H9 (cell line): Measurements from ENCODE around the gene TMEM9. TPM values are rescaled to one million over a fixed set of nuclear protein-coding genes. Genes with fewer than 3 reads are reported as not detected.

Experiments used
- DNase-seq: peaks from one replicate; pipeline ENCODE4 v3.0.0-alpha.2; 2017
- H2AFZ ChIP-seq: one replicate; pipeline ENCODE4 v1.6.1; 2013; ENCODE audit warnings: mild to moderate bottlenecking, low read length, control low read depth, moderate library complexity
- H2AK5ac ChIP-seq: 2 replicates; pipeline ENCODE4 v1.6.1; 2013; ENCODE audit warnings: low read length, control low read depth, mixed read lengths; ENCODE audit not compliant: insufficient read length
- H2BK120ac ChIP-seq: one replicate; pipeline ENCODE4 v1.6.1; 2013; ENCODE audit warnings: low read depth, mild to moderate bottlenecking, low read length, control low read depth, inconsistent platforms; ENCODE audit not compliant: poor library complexity, severe bottlenecking
- H2BK12ac ChIP-seq: 2 replicates; pipeline ENCODE4 v1.6.1; 2013; ENCODE audit warnings: low read length, control low read depth, mixed read lengths, low read depth; ENCODE audit not compliant: insufficient read length
- H2BK15ac ChIP-seq: 2 replicates; pipeline ENCODE4 v1.6.1; 2013; ENCODE audit warnings: low read depth, low read length, control low read depth
- H2BK20ac ChIP-seq: one replicate; pipeline ENCODE4 v1.6.1; 2013; ENCODE audit warnings: low read depth, mild to moderate bottlenecking, low read length, control low read depth, inconsistent platforms; ENCODE audit not compliant: poor library complexity, severe bottlenecking
- H2BK5ac ChIP-seq: 2 replicates; pipeline ENCODE4 v1.6.1; 2013; ENCODE audit warnings: low read length, control low read depth, mixed read lengths; ENCODE audit not compliant: insufficient read length
- H3K14ac ChIP-seq: 2 replicates; pipeline ENCODE4 v1.6.1; 2013; ENCODE audit warnings: low read length, control low read depth; ENCODE audit not compliant: insufficient read depth
- H3K18ac ChIP-seq: 2 replicates; pipeline ENCODE4 v1.6.1; 2013; ENCODE audit warnings: low read depth, mild to moderate bottlenecking, mixed read lengths, low read length, control low read depth; ENCODE audit not compliant: insufficient read length
- H3K23ac ChIP-seq: 2 replicates; pipeline ENCODE4 v1.6.1; 2013; ENCODE audit warnings: low read length, control low read depth, mixed read lengths, low read depth; ENCODE audit not compliant: insufficient read length
- H3K23me2 ChIP-seq: 2 replicates; pipeline ENCODE4 v1.6.1; 2013; ENCODE audit warnings: low read depth, mild to moderate bottlenecking, mixed read lengths, low read length, control low read depth; ENCODE audit not compliant: insufficient read length, poor library complexity, severe bottlenecking
- H3K27ac ChIP-seq: 2 replicates; pipeline ENCODE4 v1.5.1; 2013; ENCODE audit warnings: low read length, control low read depth, mixed read lengths, low read depth; ENCODE audit not compliant: insufficient read length
- H3K27me3 ChIP-seq: 2 replicates; pipeline ENCODE4 v1.6.1; 2013; ENCODE audit warnings: low read length, control low read depth, inconsistent platforms; ENCODE audit not compliant: insufficient read depth
- H3K4ac ChIP-seq: 2 replicates; pipeline ENCODE4 v1.6.1; 2013; ENCODE audit warnings: low read depth, mild to moderate bottlenecking, control low read depth, inconsistent platforms, low read length, moderate library complexity
- H3K4me1 ChIP-seq: 2 replicates; pipeline ENCODE4 v1.6.1; 2013; ENCODE audit warnings: low read length, control low read depth, inconsistent platforms; ENCODE audit not compliant: insufficient read depth
- H3K4me2 ChIP-seq: 2 replicates; pipeline ENCODE4 v1.6.1; 2013; ENCODE audit warnings: low read length, control low read depth, mixed read lengths; ENCODE audit not compliant: insufficient read length, insufficient read depth
- H3K56ac ChIP-seq: 2 replicates; pipeline ENCODE4 v1.6.1; 2013; ENCODE audit warnings: low read depth, mild to moderate bottlenecking, mixed read lengths, low read length, control low read depth; ENCODE audit not compliant: insufficient read length
- H3K79me1 ChIP-seq: 2 replicates; pipeline ENCODE4 v1.6.1; 2013; ENCODE audit warnings: low read depth, mild to moderate bottlenecking, moderate library complexity, low read length, control low read depth, inconsistent platforms; ENCODE audit not compliant: insufficient read depth, poor library complexity, severe bottlenecking
- H3K79me2 ChIP-seq: 2 replicates; pipeline ENCODE4 v1.6.1; 2013; ENCODE audit warnings: low read length, control low read depth, inconsistent platforms; ENCODE audit not compliant: insufficient read depth
- H3K9ac ChIP-seq: 2 replicates; pipeline ENCODE4 v1.6.1; 2013; ENCODE audit warnings: low read length, control low read depth, mixed read lengths; ENCODE audit not compliant: insufficient read length; ENCODE audit errors: extremely low read depth
- H3K9me3 ChIP-seq: one replicate; pipeline ENCODE4 v1.6.1; 2013; ENCODE audit warnings: low read depth, low read length, inconsistent platforms; ENCODE audit not compliant: control insufficient read depth
- H3T11ph ChIP-seq: one replicate; pipeline ENCODE4 v1.6.1; 2013; ENCODE audit warnings: mild to moderate bottlenecking, low read length, control low read depth, inconsistent platforms
- H4K20me1 ChIP-seq: one replicate; pipeline ENCODE4 v1.6.1; 2013; ENCODE audit not compliant: control insufficient read depth, insufficient read length, insufficient read depth
- H4K5ac ChIP-seq: 2 replicates; pipeline ENCODE4 v1.6.1; 2013; ENCODE audit warnings: low read depth, mild to moderate bottlenecking, mixed read lengths, low read length, control low read depth; ENCODE audit not compliant: insufficient read length
- H4K8ac ChIP-seq: replicated peaks from 2 replicates; pipeline ENCODE4 v1.6.1; 2013; ENCODE audit warnings: low read length, control low read depth, mixed read lengths, low read depth; ENCODE audit not compliant: insufficient read length
- H4K91ac ChIP-seq: 2 replicates; pipeline ENCODE4 v1.6.1; 2013; ENCODE audit warnings: low read depth, mild to moderate bottlenecking, moderate library complexity, mixed read lengths, low read length, control low read depth; ENCODE audit not compliant: insufficient read length
- H3K27ac Mint-ChIP-seq, 3 experiments: 2 replicates in 2 of 3; 3 replicates in 1 of 3; pipeline ENCODE4 v1.8.0; 2020 to 2021; ENCODE audit warnings: mixed read lengths in 3 of 3, mild to moderate bottlenecking in 1 of 3, moderate library complexity in 1 of 3
- H3K27me3 Mint-ChIP-seq: 2 replicates; pipeline ENCODE4 v1.8.0; 2021; ENCODE audit warnings: low read depth, mild to moderate bottlenecking, moderate library complexity, mixed read lengths
- H3K36me3 Mint-ChIP-seq, 3 experiments: 2 replicates in 2 of 3; 3 replicates in 1 of 3; pipeline ENCODE4 v1.8.0; 2020 to 2021; ENCODE audit warnings: low read depth in 3 of 3, mixed read lengths in 3 of 3; ENCODE audit not compliant: insufficient read depth in 1 of 3
- H3K4me1 Mint-ChIP-seq, 2 experiments: 2 replicates each; pipeline ENCODE4 v1.8.0; 2020; ENCODE audit warnings: mixed read lengths in 2 of 2
- H3K4me3 Mint-ChIP-seq, 2 experiments: 2 replicates in 1 of 2; 3 replicates in 1 of 2; pipeline ENCODE4 v1.8.0; 2020 to 2021; ENCODE audit warnings: mild to moderate bottlenecking in 2 of 2, mixed read lengths in 2 of 2, moderate library complexity in 1 of 2
- H3K9me3 Mint-ChIP-seq, 2 experiments: 2 replicates in 1 of 2; 3 replicates in 1 of 2; pipeline ENCODE4 v1.8.0; 2020; ENCODE audit warnings: mild to moderate bottlenecking in 2 of 2, mixed read lengths in 2 of 2, moderate library complexity in 1 of 2
- CTCF ChIP-seq: fragments of 200-600 bp; sonication (generic); conservative IDR thresholded peaks from 3 replicates; pipeline ENCODE4 v1.8.0; 2021; ENCODE audit warnings: antibody characterized with exemption, mild to moderate bottlenecking
- WGBS: extraction: QIAGEN DNeasy Blood & Tissue Kit; methylation state at CpG from one replicate; pipeline ENCODE4 v1.1.7; 2013; ENCODE audit warnings: missing lambda C conversion rate, low lambda C conversion rate, mixed read lengths; ENCODE audit not compliant: insufficient read length; ENCODE audit errors: extremely low coverage; 5-methylcytosine and 5-hydroxymethylcytosine counted together
- total RNA-seq: library from RNA; stranded (reverse); gene quantifications from 2 replicates; pipeline ENCODE4 v1.2.1, GENCODE V29; 2021

Gene TMEM9
- total RNA-seq, 1 experiment from 2014 or later, result 93.4 TPM

- Histone ChIP-seq H3K79me1 (peaks cover 2% of the 10 kb centered on the region), H4K20me1 (no peaks in the 10 kb centered on the region), H3K4me2 (no peak overlapping the region), H4K5ac (no peak overlapping the region), H2BK12ac (no peak overlapping the region), H2AFZ (no peak overlapping the region), H3K9ac (no peak overlapping the region), H3K4me1 (no peaks in the 10 kb centered on the region), H2BK5ac (no peak overlapping the region), H3K56ac (no peak overlapping the region), H3K27ac (no peak overlapping the region), H3K23me2 (no peaks in the 10 kb centered on the region), H4K91ac (no peak overlapping the region), H4K8ac (no peak overlapping the region), H3K27me3 (no peaks in the 10 kb centered on the region), H3K4ac (no peak overlapping the region), H2BK20ac (no peak overlapping the region), H3K23ac (no peak overlapping the region), H2BK120ac (no peak overlapping the region), H3K79me2 (no peaks in the 10 kb centered on the region), H2AK5ac (no peak overlapping the region), H3T11ph (no peak overlapping the region), H3K18ac (no peak overlapping the region), H2BK15ac (no peak overlapping the region), H3K9me3 (no peaks in the 10 kb centered on the region), H3K14ac (no peak overlapping the region)
- TF ChIP-seq CTCF, result no peak
- H3K36me3 Mint-ChIP-seq, result peaks cover 56 to 99% (median 98%) of the 10 kb centered on the region in 3 experiments; a peak in 6 of 7 replicates
- WGBS, result no CpG with 5 or more reads among the region's 7 CpGs
- H3K27me3 Mint-ChIP-seq, result no peaks in the 10 kb centered on the region
- no peak overlapping the region for H3K4me3 Mint-ChIP-seq
- H3K4me1 Mint-ChIP-seq, result no peaks in the 10 kb centered on the region
- no peaks in the 10 kb centered on the region for H3K9me3 Mint-ChIP-seq
- DNase-seq, result no peak
- H3K27ac Mint-ChIP-seq, result no peak overlapping the region
These were observed 8.5 kb downstream of the TMEM9 start for GRCh38 chr1:201145816-201146215.
